ENCODE results near the gene PDCD4.

PDCD4 gene

GRCh38 chr10:110843031-110843430, 28.7 kb upstream of the PDCD4 start:
- no peak for DNase-seq

DNA sequence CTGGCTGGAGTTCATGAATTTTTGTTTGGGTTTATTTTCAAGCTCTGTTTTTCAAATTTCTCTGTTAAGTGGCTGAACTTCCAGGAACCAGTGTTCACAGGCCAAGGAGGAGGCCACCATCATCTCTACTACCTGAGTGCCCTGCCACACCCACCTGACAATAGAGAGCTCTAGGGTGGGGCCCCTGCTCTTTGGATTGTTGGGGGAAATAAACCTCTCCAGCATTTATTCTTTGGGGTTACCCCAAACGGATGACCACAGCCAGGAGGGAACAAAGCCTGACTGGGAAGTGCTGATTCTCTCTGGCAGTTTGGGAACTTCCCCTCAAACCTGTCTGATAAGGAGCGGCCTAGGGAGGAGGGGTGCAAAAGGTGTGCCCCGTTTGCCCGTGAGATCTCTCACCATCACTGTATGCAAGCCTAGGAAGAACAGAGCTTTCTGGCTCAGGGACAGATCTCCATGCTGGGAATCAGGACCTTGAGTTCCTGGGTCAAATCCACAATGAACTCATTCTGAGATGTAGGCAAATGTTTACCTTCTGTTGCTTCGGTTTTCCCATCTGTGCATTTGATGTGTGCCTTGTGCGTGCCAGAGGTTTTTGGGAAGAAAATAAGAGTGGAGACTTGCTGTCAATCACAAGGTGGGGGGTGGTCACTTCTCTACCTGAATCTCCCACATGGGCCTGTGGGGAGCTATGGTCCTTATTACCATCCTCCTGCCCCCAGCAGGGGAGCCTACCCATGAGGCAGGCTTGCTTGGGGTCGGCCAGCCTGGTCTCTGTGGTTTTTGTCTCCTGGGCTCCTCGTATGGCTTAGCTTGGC, 27.7 kb upstream of the PDCD4 start:
- peak in 1 of 2 experiments; percentile 57 for DNase-seq

- DNase-seq: no peak
Observed at GRCh38 chr10:110844617-110844881, 27.2 kb upstream of the PDCD4 start.

DNA sequence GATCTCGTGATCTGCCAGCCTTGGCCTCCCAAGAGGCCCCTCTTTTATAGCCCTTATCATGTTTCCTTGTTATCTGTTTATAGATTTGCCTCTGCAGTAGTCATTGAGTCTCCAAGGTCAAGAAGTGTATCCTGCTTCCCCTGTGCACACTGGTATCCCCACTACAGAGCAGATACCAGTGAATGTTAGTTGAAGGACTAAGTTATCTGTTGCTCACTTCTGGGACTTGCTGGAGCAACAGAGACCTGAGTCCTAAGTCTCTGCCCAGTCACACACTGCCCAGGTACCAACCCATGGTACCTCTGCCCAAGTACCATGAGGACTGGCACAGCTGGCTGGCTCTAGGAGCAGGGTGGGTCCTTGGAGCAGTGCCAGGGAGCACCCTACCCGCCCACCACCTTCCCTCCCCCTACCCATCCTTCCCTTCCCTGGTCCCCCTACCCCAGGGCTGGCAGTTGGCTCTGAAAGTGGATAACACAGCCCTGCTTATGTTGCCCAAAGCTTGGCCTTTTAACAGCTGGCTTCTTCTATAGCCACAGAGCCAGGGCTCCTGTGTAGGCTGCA, 26.5 kb upstream of the PDCD4 start:
- DNase-seq: no peak

DNA sequence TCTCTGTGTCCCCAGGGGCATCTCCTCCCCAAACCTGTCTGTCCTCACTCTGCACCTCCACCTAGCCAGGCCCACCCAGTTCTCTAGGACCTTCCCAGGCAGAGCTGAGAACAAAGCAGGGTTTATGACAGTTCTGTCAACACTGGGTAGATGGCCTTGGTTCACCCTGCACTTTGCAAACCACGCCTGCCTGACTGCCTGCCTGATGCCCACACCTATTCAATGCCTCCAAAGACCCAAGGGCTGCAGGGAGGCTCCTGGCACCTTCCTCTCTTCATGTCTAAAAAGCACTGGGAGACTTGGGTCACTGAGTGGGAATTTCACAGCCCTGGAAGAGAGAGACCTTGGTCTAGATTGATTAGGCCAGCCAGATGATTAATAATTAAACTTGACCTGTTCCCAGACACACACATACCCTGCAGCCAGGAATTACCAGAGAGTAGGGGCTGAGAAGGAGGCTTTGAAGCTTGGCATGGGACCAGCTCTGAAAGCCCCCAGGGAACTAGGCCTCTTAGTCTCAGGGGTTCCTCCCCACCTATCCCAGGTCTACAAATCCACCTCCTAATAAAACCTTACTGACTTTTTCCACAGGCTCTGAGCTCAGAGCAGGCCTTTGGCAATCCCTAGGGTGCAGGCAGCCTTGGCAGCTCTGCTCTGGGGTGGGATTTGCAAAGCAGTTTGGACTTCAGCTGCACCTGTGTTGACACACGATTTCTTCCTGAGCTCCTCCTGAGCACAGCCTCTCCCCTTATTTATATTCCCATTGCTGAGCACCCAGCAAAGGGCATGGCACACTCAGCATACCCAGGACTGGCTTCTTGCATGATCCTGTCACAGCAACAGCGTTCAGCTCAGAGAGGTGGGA, 25.7 kb upstream of the PDCD4 start:
- DNase-seq: no peak

DNA sequence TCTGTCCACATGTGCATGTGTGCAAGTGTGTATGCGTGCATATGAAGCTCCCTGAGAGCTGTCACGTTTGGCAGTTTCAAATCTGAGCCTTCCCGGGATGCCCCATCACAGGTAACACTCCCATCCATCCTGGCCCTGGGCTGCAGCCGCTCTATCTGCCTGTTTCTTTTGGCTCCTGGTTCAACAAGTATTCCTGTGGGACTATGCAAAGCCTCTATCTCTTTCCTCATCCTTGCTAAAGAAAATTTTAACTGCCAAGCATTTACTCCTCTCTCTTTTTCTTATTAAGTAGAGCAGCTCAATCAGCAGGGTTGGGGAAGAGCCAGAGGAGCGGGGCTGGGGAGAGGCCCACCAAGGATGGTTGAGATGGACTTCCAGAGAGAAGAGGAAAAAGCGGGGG, 24.4 kb upstream of the PDCD4 start:
- DNase-seq: no peak

DNA sequence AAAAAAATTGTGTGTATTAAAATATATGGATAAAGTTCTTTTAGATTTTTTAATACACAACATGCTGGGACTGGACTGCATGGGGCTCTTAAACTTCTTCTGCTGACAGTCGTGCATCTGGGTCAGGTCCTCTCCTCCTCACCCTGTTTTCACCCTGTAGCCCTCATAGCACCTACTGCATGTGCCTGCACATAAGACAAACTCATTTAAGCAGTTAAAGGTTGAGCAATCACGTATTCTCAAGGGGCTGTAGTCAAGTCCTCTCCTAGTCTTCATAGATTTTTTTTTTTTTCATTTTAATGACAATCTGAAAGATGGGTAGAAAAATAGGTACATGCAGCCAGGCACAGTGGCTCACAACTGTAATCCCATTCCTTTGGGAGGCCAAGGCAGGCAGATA, 23.6 kb upstream of the PDCD4 start:
- no peak for DNase-seq

DNA sequence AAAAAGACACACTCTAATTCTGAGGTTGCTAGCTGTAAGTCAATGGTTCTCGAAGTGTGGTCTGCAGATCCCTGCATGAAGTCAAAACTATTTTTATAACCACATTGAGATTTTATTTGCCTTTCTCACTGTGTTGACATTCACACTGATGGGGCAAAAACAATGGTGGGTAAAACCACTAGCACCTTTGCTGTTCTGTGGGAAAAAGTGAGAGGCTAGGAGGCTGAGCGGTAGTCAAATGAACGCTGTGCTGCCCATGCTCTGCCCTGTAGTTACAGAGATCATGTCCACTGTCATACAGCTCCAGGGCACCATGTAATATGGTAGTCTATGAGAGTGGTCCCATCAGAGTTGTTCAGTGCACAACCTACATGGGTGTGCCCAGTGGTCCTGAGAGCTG, 21.6 kb upstream of the PDCD4 start:
- no peak for DNase-seq

GRCh38 chr10:110851020-110851612, 20.6 kb upstream of the PDCD4 start:
- no peak for DNase-seq

DNA sequence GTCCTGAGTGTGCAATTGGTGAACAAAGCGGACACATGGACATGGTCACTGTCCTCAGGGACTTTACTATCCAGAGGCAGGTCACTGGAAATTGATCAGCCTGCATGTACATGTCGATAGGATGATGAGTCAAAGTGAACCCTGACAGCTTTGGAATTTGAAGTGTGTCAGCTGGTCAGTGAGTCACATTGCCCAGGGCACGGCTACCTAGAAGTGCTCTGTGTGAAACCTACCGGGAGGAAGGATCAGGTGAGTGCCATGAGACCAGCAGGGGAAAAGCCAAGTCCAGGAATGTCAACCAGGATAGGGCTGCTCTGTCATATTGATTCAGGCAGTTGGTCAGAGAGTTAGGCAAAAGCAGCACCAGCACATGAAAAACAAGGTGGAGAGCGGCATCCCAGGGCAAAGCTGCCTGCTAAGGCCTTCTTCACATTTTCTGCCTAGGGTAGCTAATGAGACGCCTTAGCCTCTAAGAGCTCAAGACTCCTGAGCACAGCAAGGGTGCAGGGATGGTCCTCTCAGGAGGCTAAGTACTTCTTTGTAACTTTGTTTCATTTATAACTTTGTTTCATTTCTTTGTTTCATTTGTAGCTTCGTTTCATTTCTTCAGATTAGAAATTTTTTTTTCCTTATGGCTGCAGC, 19.4 kb upstream of the PDCD4 start:
- DNase-seq: no peak

DNA sequence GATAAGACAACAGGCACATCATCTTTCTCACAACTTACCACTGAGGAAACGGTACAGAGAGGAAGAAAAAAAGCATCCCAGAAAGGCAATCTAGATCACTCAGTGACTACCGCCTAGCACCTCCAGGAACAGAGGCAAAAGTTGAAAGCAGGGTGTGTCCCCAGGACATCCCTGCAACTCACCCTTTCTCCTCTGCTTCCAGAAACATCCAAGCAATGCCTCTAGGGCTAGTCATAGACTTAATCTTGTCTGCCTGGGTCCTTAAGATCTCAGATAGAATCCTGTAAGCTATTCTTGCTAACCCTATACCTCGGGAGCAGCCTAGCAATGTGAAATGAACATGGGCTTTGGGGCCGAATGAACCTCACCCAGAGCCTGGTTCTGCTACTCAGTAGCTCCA, 18.8 kb upstream of the PDCD4 start:
- no peak for DNase-seq

- DNase-seq: no peak
Observed at GRCh38 chr10:110853921-110854605, 17.7 kb upstream of the PDCD4 start.

GRCh38 chr10:110857265-110858171, 14.2 kb upstream of the PDCD4 start:
- DNase-seq: no peak

- DNase-seq: no peak
Observed at GRCh38 chr10:110858297-110858934, 13.3 kb upstream of the PDCD4 start.

DNA sequence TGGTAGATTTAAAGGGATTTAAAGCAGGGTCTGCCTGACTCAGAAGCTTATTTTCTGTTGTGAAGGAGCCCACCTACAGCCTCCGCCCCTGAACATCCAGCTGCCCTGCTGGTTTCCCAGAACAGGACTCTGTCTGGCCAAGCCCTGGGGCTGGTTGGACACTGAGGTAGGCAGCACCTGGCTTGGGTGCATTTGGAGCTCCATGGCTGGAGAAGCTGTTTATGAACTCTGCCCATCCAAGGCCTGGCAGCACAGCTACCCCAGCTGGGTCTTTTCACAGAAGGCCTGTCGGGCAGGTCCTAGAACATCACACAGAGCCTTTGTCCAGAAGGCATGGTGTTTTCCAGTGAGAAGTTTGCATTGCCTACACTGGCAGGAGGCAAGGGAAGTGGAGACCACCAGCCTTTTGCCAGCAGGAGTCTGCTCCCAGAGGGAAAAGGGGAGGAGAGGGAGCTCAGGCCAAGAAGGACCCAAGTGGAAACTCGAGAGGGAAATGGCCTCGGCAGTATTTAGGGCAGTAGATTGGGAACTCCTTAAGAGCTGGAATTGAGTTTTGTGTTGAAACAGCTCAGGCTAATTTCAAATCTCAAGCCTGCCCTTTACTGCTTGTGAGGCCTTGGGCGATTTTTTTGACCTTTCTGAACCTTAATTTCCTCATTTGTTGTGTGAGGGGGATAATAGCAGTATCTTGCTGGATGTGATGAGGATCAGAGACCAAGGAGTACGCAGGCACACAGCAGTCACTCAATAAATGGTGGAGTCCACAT, 12.3 kb upstream of the PDCD4 start:
- no peak for DNase-seq

GRCh38 chr10:110859973-110860376, 11.8 kb upstream of the PDCD4 start:
- DNase-seq: no peak

DNA sequence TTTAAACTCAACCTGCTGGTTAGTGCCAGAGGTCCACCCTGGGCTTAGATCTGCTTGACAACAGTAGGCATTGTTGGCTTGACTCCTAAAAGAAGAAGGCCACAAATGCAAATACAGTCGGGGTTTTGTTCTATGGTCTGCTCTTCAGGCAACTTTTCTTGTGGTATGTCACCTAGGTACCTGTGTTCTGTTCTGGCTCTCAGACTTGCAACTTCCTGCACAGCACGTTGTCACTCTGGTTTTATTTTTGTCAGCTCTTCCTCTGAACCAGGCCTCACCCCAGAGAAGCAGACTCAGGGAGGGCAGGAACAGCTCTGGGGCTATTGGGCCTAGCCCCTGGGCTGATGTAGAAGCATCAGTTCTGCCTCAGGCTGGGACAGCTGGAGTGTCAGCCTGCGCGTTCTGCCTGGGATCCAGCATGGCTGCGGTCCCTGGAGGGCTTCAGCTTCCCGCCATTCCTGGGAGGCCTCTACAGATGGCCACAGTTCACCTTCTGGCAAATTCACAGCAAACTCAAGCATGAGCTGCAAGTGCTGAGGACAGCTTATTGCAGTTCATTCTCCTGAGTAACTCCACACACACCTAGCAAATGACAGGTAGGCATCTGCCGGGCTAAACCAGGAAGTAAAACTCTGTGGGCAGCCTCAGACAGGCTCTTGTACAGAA, 11.0 kb upstream of the PDCD4 start:
- DNase-seq: peak in 1 of 2 experiments; percentile 23

GRCh38 chr10:110861476-110861875, 10.3 kb upstream of the PDCD4 start:
- no peak for DNase-seq

- DNase-seq: no peak
Observed at GRCh38 chr10:110861930-110862649, 9.6 kb upstream of the PDCD4 start.

All from NCI-H446 (cell line).